ENCODE measurements around the gene GPR146.

GRCh38 chr7:1024331-1024841 is 20.0 kb upstream of the GPR146 start:
- TF ChIP-seq CTCF (IDR thresholded peaks at IDR 0.05; ENCODE audit: poor library complexity) (no peak), EZH2phosphoT487 (IDR thresholded peaks at IDR 0.05; ENCODE audit: low read depth, severe bottlenecking, unreplicated experiment) (no peak)
